ENCODE results near the gene IER5.

DNA sequence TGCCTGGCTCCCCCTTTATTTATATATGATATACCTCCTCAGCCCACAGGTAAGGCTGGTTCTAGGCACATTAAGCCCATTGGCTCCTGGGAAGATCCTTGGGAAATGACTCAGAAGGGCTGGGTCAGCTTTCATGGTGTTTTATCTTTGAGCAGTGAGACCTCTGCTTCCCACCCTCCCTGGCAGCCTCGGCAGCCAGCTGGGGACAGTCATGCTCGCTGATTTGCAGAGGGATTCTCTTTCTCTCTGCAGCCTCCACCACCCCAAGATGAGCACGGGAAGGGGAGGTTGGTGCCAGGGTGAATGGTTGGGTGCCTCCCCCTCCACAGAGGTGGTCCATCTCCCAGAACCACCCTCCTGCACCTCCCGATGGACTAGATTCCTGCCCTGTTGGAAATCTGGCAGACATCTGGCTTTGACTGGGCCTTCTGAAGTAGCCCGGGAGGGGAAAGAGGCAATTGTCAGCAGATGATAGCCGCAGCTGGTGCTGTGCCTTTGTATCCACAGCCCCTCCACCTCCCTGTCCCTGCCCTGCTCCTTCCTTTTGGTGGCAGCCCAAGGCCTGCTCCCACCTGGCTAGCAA lies 24.6 kb downstream of the IER5 start:
- TF ChIP-seq, protein P1, sequence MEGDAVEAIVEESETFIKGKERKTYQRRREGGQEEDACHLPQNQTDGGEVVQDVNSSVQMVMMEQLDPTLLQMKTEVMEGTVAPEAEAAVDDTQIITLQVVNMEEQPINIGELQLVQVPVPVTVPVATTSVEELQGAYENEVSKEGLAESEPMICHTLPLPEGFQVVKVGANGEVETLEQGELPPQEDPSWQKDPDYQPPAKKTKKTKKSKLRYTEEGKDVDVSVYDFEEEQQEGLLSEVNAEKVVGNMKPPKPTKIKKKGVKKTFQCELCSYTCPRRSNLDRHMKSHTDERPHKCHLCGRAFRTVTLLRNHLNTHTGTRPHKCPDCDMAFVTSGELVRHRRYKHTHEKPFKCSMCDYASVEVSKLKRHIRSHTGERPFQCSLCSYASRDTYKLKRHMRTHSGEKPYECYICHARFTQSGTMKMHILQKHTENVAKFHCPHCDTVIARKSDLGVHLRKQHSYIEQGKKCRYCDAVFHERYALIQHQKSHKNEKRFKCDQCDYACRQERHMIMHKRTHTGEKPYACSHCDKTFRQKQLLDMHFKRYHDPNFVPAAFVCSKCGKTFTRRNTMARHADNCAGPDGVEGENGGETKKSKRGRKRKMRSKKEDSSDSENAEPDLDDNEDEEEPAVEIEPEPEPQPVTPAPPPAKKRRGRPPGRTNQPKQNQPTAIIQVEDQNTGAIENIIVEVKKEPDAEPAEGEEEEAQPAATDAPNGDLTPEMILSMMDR (IDR thresholded peaks at IDR 0.05; ENCODE audit: poor library complexity, severe bottlenecking): no peak
- TF ChIP-seq POLR2AphosphoS5 (IDR thresholded peaks at IDR 0.05) (no peak), TAF1 (IDR thresholded peaks at IDR 0.05; ENCODE audit: low read depth) (no peak), EP300 (conservative IDR thresholded peaks at IDR 0.05; ENCODE audit: poor library complexity, severe bottlenecking) (no peak)
- TF ChIP-seq, protein P2, sequence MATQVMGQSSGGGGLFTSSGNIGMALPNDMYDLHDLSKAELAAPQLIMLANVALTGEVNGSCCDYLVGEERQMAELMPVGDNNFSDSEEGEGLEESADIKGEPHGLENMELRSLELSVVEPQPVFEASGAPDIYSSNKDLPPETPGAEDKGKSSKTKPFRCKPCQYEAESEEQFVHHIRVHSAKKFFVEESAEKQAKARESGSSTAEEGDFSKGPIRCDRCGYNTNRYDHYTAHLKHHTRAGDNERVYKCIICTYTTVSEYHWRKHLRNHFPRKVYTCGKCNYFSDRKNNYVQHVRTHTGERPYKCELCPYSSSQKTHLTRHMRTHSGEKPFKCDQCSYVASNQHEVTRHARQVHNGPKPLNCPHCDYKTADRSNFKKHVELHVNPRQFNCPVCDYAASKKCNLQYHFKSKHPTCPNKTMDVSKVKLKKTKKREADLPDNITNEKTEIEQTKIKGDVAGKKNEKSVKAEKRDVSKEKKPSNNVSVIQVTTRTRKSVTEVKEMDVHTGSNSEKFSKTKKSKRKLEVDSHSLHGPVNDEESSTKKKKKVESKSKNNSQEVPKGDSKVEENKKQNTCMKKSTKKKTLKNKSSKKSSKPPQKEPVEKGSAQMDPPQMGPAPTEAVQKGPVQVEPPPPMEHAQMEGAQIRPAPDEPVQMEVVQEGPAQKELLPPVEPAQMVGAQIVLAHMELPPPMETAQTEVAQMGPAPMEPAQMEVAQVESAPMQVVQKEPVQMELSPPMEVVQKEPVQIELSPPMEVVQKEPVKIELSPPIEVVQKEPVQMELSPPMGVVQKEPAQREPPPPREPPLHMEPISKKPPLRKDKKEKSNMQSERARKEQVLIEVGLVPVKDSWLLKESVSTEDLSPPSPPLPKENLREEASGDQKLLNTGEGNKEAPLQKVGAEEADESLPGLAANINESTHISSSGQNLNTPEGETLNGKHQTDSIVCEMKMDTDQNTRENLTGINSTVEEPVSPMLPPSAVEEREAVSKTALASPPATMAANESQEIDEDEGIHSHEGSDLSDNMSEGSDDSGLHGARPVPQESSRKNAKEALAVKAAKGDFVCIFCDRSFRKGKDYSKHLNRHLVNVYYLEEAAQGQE (IDR thresholded peaks at IDR 0.05; ENCODE audit: borderline replicate concordance): no peak
